Upper lobe of left lung (tissue), 4 donors: ENCODE results near the gene NECAB3.

Experiments
- CTCF ChIP-seq, 6 experiments: fragments of 450-650 bp in 4 of 6; fragments of 200-600 bp in 2 of 6; sonication (generic) in 2 of 6; IDR thresholded peaks; one replicate each; pipeline ENCODE4 v1.5.1; 2016 to 2019; ENCODE audit warnings: antibody characterized with exemption in 6 of 6
- POLR2A ChIP-seq, 4 donors: fragments of 450-650 bp; IDR thresholded peaks; one replicate each; pipeline ENCODE4 v1.5.1; 2016 to 2017; ENCODE audit warnings: antibody characterized with exemption in 4 of 4, mild to moderate bottlenecking in 2 of 4
- POLR2AphosphoS5 ChIP-seq, 2 donors: sonication (generic); formaldehyde crosslinking; IDR thresholded peaks; one replicate each; pipeline ENCODE4 v1.5.1; 2017; ENCODE audit warnings: antibody characterized with exemption in 2 of 2

- TF ChIP-seq CTCF (IDR thresholded peaks at IDR 0.05) (no peak), POLR2A (IDR thresholded peaks at IDR 0.05) (no peak), POLR2AphosphoS5 (IDR thresholded peaks at IDR 0.05) (no peak)
Measured at GRCh38 chr20:33646191-33646590, 28.0 kb downstream of the NECAB3 start.
